HCT116 (cell line): ENCODE measurements around the gene ALG1L2.
"Not testable (repeated sequence)": the region's sequence is repeated elsewhere in the genome, so short reads cannot be mapped to it uniquely, and the experiment has no call there.

Experiments
- CTCF ChIP-seq, 3 experiments: fragments of 200-600 bp in 1 of 3; sonication (generic) in 1 of 3; IDR thresholded peaks in 2 of 3; conservative IDR thresholded peaks in 1 of 3; 2 replicates each; pipeline ENCODE4 v1.5.1; 2012 to 2017; ENCODE audit warnings: low read depth in 2 of 3, low read length in 2 of 3, antibody characterized with exemption in 1 of 3, borderline replicate concordance in 1 of 3, control low read depth in 1 of 3, mild to moderate bottlenecking in 1 of 3, mixed read lengths in 1 of 3, mixed run types in 1 of 3, moderate library complexity in 1 of 3; ENCODE audit not compliant: insufficient read depth in 1 of 3
- MAX ChIP-seq: IDR thresholded peaks from 2 replicates; pipeline ENCODE4 v1.6.1; 2012

GRCh38 chr3:130095858-130096257 is 14.2 kb downstream of the ALG1L2 start:
- TF ChIP-seq MAX; CTCF (IDR thresholded peaks at IDR 0.05 in 2 of 3, conservative IDR thresholded peaks at IDR 0.05 in 1 of 3; ENCODE audit: borderline replicate concordance in 1 of 3, insufficient read depth in 1 of 3, low read depth in 2 of 3, low read length in 2 of 3): not testable (repeated sequence)
